IPS-18a (cell line): ENCODE results near the gene MTX3.
A peak's percentile ranks its signal among the peaks of the same experiment; 100 is the strongest.

Experiments
- H3K27ac ChIP-seq: one replicate; pipeline ENCODE4 v1.5.1; 2013; ENCODE audit warnings: low read length
- H3K27me3 ChIP-seq: one replicate; pipeline ENCODE4 v1.6.1; 2013; ENCODE audit warnings: mild to moderate bottlenecking, low read length; ENCODE audit not compliant: control insufficient read depth, insufficient read depth
- H3K36me3 ChIP-seq: one replicate; pipeline ENCODE4 v1.6.1; 2013; ENCODE audit warnings: low read depth, low read length; ENCODE audit not compliant: control insufficient read depth
- H3K4me1 ChIP-seq: one replicate; pipeline ENCODE4 v1.6.1; 2013; ENCODE audit warnings: low read depth, low read length; ENCODE audit not compliant: control insufficient read depth
- H3K4me3 ChIP-seq: one replicate; pipeline ENCODE4 v1.5.1; 2013; ENCODE audit warnings: low read length
- H3K9ac ChIP-seq: one replicate; pipeline ENCODE4 v1.6.1; 2013; ENCODE audit warnings: mild to moderate bottlenecking, low read length, moderate library complexity
- H3K9me3 ChIP-seq: one replicate; pipeline ENCODE4 v1.6.1; 2013; ENCODE audit warnings: low read depth, low read length; ENCODE audit not compliant: control insufficient read depth

The MTX3 gene

GRCh38 chr5:79990598-79991507 is at the start of gene MTX3:
TSS of gene MTX3 (minus strand) at chr5:79991262. CDS start at chr5:79991238, 24 bp downstream.
- Histone ChIP-seq H3K27me3 (no peaks in the 10 kb centered on the region), H3K36me3 (peaks cover 27% of the 10 kb centered on the region), H3K9me3 (no peaks in the 10 kb centered on the region), H3K9ac (peak within 1 kb of the TSS; percentile 86), H3K4me3 (peak within 1 kb of the TSS; percentile 88), H3K4me1 (peaks cover 16% of the 10 kb centered on the region), H3K27ac (peak within 1 kb of the TSS; percentile 54)

- H3K9me3 ChIP-seq = no peaks in the 10 kb centered on the region
- no peak overlapping the region for H3K27ac ChIP-seq
- no peaks in the 10 kb centered on the region for H3K36me3 ChIP-seq
- H3K9ac ChIP-seq = no peak overlapping the region
- H3K4me3 ChIP-seq = no peak overlapping the region
- peaks cover 21% of the 10 kb centered on the region for H3K27me3 ChIP-seq
- no peaks in the 10 kb centered on the region for H3K4me1 ChIP-seq
Measured at GRCh38 chr5:80039650-80040049, 48.6 kb upstream of the MTX3 start.

- Histone ChIP-seq H3K4me3 (no peak overlapping the region), H3K27ac (no peak overlapping the region), H3K4me1 (no peaks in the 10 kb centered on the region), H3K9me3 (no peaks in the 10 kb centered on the region), H3K27me3 (peaks cover 43% of the 10 kb centered on the region), H3K36me3 (no peaks in the 10 kb centered on the region), H3K9ac (no peak overlapping the region)
Measured at GRCh38 chr5:80037366-80037765, 46.3 kb upstream of the MTX3 start.

GRCh38 chr5:80036615-80037014 is 45.6 kb upstream of the MTX3 start:
- H3K9me3 ChIP-seq = no peaks in the 10 kb centered on the region
- H3K27me3 ChIP-seq = peaks cover 43% of the 10 kb centered on the region
- H3K27ac ChIP-seq = no peak overlapping the region
- H3K9ac ChIP-seq = no peak overlapping the region
- no peaks in the 10 kb centered on the region for H3K36me3 ChIP-seq
- H3K4me3 ChIP-seq = no peak overlapping the region
- H3K4me1 ChIP-seq = no peaks in the 10 kb centered on the region

- no peaks in the 10 kb centered on the region for H3K4me1 ChIP-seq
- H3K9me3 ChIP-seq = no peaks in the 10 kb centered on the region
- H3K36me3 ChIP-seq = no peaks in the 10 kb centered on the region
- H3K4me3 ChIP-seq = peak overlapping the region; percentile 36
- peaks cover 43% of the 10 kb centered on the region for H3K27me3 ChIP-seq
- H3K9ac ChIP-seq = no peak overlapping the region
- H3K27ac ChIP-seq = no peak overlapping the region
Measured at GRCh38 chr5:80035839-80036238, 44.8 kb upstream of the MTX3 start.

- Histone ChIP-seq H3K9ac (peak within 1 kb of the TSS; percentile 36), H3K4me3 (peak within 1 kb of the TSS; percentile 64), H3K27ac (no peak within 1 kb of the TSS), H3K4me1 (no peaks in the 10 kb centered on the region), H3K36me3 (no peaks in the 10 kb centered on the region), H3K27me3 (peaks cover 43% of the 10 kb centered on the region), H3K9me3 (no peaks in the 10 kb centered on the region)
Measured at GRCh38 chr5:80034962-80035821, 44.1 kb upstream of the MTX3 start, which contains the start of gene THBS4. TSS of gene THBS4 (plus strand) at chr5:80035348. CDS start at chr5:80035538, 190 bp downstream.

GRCh38 chr5:80034559-80034958 is 43.5 kb upstream of the MTX3 start:
- no peaks in the 10 kb centered on the region for H3K9me3 ChIP-seq
- H3K36me3 ChIP-seq = no peaks in the 10 kb centered on the region
- H3K4me1 ChIP-seq = no peaks in the 10 kb centered on the region
- peaks cover 43% of the 10 kb centered on the region for H3K27me3 ChIP-seq
- peak overlapping the region; percentile 64 for H3K4me3 ChIP-seq
- H3K9ac ChIP-seq = peak overlapping the region; percentile 36
- no peak overlapping the region for H3K27ac ChIP-seq

GRCh38 chr5:80033513-80033912 is 42.5 kb upstream of the MTX3 start:
- H3K4me3 ChIP-seq = no peak overlapping the region
- H3K9me3 ChIP-seq = no peaks in the 10 kb centered on the region
- H3K27ac ChIP-seq = no peak overlapping the region
- no peak overlapping the region for H3K9ac ChIP-seq
- no peaks in the 10 kb centered on the region for H3K36me3 ChIP-seq
- H3K27me3 ChIP-seq = peaks cover 43% of the 10 kb centered on the region
- H3K4me1 ChIP-seq = no peaks in the 10 kb centered on the region

GRCh38 chr5:80031109-80031508 is 40.0 kb upstream of the MTX3 start:
- Histone ChIP-seq H3K36me3 (no peaks in the 10 kb centered on the region), H3K27me3 (peaks cover 34% of the 10 kb centered on the region), H3K4me3 (no peak overlapping the region), H3K27ac (no peak overlapping the region), H3K9ac (no peak overlapping the region), H3K4me1 (no peaks in the 10 kb centered on the region), H3K9me3 (no peaks in the 10 kb centered on the region)

GRCh38 chr5:80026841-80027240 is 35.8 kb upstream of the MTX3 start:
- Histone ChIP-seq H3K9ac (no peak overlapping the region), H3K36me3 (no peaks in the 10 kb centered on the region), H3K27me3 (no peaks in the 10 kb centered on the region), H3K4me3 (no peak overlapping the region), H3K4me1 (peaks cover 1% of the 10 kb centered on the region), H3K9me3 (no peaks in the 10 kb centered on the region), H3K27ac (no peak overlapping the region)

- Histone ChIP-seq H3K4me1 (peaks cover 5% of the 10 kb centered on the region), H3K27me3 (no peaks in the 10 kb centered on the region), H3K4me3 (no peak overlapping the region), H3K36me3 (no peaks in the 10 kb centered on the region), H3K27ac (no peak overlapping the region), H3K9ac (no peak overlapping the region), H3K9me3 (no peaks in the 10 kb centered on the region)
Measured at GRCh38 chr5:80025069-80025468, 34.0 kb upstream of the MTX3 start.
